GM18505 (cell line): Measurements from ENCODE around the gene GPR146.
A peak's percentile ranks its signal among the peaks of the same experiment; 100 is the strongest.

ENCODE experiments used
- ATAC-seq: cut with Tn5 transposase; IDR thresholded peaks from one replicate; pipeline ENCODE4 v1.9.1; 2021; ENCODE audit not compliant: unreplicated experiment
- POLR2A ChIP-seq: IDR thresholded peaks from 4 replicates; pipeline ENCODE4 v1.6.1; 2011; ENCODE audit warnings: borderline replicate concordance; ENCODE audit not compliant: insufficient read depth, insufficient read length; ENCODE audit errors: extremely low read depth

GPR146 gene

DNA sequence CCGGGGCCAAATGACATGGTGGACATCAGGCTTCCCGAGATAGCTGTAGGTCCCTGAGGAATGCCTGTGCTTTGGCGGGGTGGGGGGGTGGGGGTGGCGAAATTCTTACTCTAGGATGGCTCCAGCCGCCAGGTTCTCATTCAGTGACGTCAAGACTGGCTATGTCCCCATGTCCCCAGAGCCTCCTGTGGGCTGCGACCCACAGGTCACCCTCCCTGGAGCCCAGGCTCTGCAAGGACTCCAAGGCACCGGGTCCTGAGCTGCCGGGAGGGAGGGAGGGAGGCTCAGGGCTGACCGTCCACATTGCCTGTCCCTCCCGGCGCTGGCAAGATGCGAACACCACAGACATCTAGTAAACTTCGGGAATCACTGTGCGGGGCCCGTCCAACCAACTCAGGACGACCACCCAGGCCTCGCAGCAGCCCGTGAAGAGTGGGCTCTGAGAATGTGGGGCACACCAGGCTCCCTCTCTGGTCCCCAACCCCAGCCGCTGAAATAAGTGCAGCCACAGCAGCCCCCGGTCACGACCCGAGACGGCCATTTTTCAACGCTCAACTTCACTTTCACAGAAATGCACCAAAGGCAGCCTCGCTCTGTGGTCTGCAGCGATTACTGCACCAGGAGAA, 12.6 kb downstream of the GPR146 start:
- TF ChIP-seq POLR2A, result no peak
- no peak for ATAC-seq

DNA sequence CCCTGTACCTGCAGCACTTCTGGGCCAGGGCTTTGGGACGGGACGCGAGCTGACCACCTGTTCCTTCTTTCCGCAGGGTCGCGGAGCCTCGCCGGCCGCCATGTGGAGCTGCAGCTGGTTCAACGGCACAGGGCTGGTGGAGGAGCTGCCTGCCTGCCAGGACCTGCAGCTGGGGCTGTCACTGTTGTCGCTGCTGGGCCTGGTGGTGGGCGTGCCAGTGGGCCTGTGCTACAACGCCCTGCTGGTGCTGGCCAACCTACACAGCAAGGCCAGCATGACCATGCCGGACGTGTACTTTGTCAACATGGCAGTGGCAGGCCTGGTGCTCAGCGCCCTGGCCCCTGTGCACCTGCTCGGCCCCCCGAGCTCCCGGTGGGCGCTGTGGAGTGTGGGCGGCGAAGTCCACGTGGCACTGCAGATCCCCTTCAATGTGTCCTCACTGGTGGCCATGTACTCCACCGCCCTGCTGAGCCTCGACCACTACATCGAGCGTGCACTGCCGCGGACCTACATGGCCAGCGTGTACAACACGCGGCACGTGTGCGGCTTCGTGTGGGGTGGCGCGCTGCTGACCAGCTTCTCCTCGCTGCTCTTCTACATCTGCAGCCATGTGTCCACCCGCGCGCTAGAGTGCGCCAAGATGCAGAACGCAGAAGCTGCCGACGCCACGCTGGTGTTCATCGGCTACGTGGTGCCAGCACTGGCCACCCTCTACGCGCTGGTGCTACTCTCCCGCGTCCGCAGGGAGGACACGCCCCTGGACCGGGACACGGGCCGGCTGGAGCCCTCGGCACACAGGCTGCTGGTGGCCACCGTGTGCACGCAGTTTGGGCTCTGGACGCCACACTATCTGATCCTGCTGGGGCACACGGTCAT, 13.3 kb downstream of the GPR146 start:
- no peak for ATAC-seq
- no peak for TF ChIP-seq POLR2A

DNA sequence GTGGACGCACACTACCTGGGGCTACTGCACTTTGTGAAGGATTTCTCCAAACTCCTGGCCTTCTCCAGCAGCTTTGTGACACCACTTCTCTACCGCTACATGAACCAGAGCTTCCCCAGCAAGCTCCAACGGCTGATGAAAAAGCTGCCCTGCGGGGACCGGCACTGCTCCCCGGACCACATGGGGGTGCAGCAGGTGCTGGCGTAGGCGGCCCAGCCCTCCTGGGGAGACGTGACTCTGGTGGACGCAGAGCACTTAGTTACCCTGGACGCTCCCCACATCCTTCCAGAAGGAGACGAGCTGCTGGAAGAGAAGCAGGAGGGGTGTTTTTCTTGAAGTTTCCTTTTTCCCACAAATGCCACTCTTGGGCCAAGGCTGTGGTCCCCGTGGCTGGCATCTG, 14.0 kb downstream of the GPR146 start:
- TF ChIP-seq POLR2A, result no peak
- no peak for ATAC-seq

DNA sequence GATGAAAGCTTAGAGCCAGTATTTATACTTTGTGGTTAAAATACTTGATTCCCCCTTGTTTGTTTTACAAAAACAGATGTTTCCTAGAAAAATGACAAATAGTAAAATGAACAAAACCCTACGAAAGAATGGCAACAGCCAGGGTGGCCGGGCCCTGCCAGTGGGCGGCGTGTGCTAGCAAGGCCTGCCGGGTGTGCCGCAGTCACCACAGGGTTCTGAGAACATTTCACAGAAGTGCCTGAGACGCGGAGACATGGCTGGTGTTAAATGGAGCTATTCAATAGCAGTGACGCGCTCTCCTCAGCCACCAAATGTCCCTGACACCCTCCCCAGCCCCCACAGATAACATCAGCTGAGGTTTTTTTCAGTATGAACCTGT, 14.5 kb downstream of the GPR146 start:
- ATAC-seq, result no peak
- no peak for TF ChIP-seq POLR2A

DNA sequence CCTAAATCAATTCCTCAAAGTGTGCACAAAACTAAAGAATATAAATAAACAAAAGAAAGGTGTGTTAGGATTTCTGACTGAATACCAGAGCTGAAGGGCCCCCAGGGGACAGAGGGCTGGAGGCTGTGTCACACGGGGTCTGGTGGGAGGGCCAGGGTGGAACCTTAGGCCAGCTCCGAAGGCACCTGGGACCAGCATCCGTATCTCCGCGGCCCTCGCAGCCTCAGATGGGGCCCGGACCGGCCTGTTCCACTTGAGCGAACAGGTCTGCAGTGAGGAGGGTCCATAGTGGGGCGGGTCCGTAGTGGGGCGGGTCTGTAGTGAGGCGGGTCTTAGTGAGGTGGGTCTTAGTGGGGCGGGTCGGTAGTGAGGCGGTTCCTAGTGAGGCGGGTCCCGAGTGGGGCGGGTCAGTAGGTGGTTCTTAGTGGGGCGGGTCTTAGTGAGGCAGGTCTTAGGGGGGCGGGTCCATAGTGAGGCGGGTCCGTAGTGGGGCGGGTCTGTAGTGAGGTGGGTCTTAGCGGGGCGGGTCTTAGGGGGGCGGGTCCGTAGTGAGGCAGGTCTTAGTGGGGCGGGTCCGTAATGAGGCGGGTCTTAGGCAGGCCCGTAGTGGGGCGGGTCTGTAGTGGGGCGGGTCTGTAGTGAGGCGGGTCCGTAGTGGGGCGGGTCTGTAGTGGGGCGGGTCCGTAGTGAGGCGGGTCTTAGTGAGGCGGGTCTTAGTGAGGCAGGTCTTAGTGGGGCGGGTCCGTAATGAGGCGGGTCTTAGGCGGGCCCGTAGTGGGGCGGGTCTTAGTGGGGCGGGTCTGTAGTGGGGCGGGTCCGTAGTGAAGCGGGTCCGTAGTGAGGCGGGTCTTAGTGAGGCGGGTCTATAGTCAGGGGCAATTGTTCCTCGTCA, 15.1 kb downstream of the GPR146 start:
- ATAC-seq, result peak; percentile 31
- TF ChIP-seq POLR2A, result no peak

DNA sequence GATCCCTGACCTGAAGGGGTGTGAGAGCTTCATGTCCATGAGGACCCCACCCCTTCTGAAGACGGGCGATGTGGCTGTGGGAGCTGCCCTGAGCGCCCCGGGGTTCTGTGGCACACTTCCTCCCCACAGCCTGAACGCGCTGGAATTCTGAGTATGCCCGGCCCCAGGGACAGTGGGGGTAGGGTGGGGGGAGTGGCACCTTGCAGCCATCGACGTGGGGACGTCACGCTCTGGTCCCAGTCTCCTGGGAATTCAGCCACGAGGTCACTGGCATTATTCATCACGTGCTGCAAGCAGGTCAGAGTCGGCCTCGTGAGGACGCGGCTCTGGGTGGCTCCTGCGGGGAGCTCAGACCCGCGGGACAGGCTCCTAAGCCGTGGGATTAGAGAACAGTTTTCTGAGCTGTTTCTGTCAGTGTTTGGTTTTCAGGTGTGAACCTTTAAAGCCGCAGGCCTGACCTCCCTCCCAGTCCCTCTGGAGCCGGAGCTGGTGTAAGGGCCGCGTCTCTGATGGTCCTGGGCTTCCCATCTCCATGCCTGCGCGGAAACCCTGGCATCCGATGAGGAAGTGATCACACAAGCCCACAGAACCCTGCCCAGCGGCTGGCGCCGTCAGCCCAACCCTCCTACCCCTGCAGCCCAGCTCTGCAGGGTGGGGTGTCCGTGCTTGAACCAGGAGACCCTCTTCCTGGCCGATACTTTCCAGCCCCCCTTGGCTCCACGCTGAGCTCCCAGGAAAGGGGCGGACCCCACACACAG, 16.1 kb downstream of the GPR146 start:
- TF ChIP-seq POLR2A, result no peak
- no peak for ATAC-seq

DNA sequence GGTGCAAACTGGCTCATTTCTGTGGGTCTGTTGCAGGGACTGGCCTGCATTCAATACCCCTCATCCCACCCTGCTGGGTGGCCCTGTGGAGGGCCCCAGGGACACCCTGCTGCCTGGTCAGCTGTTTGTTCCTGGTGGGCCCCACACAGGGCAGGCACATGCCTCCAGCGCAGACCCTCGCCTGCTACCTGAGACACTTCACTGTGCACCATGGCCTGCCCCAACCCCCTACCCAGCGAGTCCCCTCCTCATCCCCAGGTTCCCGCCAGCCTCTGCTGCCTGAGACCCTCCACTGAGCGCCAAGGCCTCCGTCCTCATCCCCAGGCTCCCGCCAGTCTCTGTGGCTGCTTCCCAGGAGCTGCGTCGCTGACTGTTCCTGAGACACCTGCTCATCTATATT, 16.8 kb downstream of the GPR146 start:
- no peak for ATAC-seq
- no peak for TF ChIP-seq POLR2A

DNA sequence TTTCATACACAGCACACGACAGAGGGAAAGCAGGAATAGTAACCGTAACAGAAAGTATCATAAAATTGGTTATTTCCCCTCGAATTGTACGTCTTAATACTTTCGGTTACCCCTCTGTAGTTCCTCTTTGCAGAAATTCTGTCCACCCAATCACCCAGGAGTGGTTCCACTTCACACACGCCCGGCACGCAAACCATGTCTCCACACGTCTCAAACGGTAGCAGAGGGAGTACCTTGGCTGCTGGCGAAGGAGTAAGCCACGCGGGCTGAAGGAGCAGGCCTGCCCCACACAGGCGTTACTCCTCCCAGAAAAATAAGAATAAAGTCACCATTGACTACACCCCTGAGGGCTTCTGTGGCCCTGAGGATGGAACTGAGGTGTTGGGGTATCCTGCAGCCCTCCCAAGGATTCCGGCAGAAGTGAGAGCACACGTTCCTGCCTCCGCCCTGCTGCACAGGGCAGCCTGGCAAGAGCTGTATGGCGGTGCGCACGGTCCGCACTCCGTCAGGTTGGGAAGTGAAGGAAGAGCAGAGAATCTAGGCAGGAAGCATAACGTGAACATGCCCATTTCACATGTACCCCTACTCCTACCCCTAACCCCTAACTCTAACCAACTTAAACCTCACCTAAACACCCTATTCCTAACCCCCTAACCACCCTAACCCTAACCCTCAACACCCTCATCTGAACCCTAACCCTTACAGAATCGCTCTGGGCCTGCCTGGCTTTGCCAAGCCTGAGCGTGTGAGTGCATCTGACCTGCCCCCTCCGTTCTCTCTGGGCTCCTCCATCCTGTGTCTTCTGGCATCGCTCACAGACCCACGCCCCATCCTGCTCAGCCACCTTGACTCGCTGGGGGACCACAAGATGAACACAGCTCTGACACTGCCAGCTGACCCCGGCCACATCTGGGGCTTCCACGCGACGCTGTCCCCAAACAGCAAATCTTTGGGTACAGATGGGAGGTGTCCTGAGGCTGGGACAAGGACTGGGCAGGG, 18.2 kb downstream of the GPR146 start:
- TF ChIP-seq POLR2A, result no peak
- ATAC-seq, result peak; percentile 39

DNA sequence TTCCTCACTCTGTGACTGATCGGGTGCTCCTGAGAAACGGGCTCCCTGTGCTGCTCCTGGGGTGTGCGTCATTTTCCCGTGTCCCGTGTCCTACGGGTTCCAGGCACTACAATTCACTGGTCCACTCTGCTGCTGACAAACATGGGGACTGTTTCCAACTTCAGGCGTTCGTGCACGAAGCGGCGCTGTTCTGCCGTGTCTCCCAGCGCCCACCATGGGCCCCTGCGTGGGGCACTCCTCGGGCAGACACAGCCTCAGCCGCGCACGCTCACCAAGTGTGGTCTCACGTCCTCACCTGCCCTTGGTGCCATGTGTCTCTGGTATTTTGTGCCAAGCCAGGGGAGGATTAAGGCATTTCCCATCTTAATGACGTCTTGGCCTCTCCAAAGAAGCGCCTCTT, 19.0 kb downstream of the GPR146 start:
- no peak for ATAC-seq
- TF ChIP-seq POLR2A, result no peak

DNA sequence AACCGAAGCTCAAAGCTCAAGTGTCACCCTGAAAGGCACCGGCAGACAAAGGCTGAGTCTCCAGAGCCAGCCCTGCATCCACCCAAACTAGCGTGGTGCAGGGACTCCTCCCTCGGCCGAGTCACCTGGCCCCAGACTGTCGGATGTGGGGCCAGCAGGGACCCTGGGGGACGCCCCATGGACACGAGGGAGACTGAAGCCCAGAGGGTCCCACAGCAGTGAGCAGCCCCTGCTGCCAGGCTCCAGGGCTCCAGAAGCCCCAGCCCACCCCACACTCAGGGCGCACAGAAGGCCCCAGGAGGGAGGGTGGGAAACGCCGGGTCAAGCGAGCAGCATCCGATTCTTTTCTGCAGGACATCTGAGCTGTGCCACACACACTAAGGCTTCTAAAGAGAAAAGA, 20.2 kb downstream of the GPR146 start:
- no peak for TF ChIP-seq POLR2A
- ATAC-seq, result no peak

DNA sequence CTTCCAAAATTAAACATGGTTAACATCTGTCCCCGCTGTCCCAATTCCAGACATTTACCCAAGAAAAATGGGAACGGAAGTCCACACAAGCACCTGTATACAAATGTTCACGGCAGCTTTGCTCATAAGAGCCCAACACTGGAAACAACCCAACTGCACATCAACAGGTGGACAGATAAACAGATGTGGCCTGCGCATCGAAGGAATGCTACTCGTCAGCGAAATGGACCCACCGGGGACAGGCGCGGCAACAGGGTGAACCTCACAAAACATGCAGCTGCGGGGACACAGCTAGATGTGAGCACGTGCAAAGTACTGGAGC, 20.9 kb downstream of the GPR146 start:
- no peak for ATAC-seq
- TF ChIP-seq POLR2A, result no peak

DNA sequence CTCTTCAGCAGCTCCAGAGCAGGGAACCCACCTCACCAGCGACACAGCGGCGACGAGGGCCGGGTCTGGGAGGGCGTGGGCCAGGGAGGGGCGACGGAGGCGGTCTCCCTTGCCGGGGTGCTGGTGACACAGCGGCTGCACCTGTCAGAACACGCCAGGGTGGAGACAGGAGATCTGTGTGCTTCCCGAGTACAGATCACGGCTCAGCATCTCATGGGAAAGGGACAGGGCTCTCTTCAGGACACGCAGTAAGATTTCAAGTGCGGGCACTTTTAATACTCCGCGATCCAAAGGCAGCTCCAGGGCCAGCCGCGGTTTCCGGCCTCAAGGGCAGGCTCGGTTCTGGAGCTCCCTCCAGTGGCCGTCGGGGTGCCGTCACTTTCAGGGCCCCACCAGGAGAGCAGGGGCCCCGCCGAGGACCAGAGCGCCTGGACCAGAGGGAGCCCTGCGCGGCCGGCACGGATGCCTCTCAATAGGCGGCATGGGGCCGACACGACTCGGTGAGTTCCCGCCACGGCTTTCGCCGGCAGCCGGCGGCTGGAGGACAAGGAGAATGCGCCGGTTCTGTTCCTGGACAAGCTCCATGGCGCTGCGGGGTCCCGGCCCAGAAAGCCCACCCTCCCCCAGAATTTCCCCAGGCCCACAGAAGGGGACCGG, 21.4 kb downstream of the GPR146 start:
- ATAC-seq, result peak; percentile 51
- no peak for TF ChIP-seq POLR2A

DNA sequence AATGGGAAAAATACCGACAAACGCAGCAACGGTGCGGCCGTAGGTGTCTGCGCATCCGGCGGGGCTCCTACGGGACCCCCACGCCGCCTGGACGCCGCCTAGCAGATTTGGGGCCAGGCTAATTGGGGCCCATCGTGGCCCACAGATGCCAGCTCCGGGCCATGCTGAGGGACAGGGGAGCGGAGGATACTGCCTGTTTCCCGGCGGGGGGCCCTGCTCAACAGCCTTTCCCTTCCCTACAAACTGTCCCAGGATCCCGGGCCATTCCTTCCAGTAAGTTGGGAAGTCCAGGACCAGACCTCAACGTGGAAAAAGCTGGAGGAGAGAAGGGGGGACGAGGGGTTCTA, 21.9 kb downstream of the GPR146 start:
- no peak for TF ChIP-seq POLR2A
- ATAC-seq, result no peak
